Measurements from ENCODE around the gene TLN1. TPM values are rescaled to one million over a fixed set of nuclear protein-coding genes. Genes with fewer than 3 reads are reported as not detected.
A peak's percentile ranks its signal among the peaks of the same experiment; 100 is the strongest.

Gene TLN1
- polyA plus RNA-seq, 3 donors: 46.6 to 251 (median 93.0) TPM

DNA sequence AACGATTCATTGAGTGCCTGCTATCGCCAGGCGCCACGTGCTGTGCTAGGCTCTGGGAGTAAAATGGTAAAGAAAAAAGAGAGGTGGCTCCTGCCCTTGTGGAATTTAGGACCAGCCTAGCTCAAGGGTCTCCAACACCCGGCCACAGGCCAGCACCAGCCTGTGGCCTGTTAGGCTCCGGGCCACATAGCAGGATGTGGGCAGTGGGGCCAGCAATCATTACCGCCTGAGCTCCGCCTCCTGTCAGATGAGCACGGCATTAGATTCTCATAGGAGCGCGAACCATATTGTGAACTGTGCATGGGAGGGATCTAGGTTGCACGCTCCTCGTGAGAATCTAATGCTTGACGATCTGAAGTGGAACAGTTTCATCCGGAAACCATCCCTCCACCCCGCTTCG lies 75.6 kb downstream of the TLN1 start:
- H3K36me3 Mint-ChIP-seq: peaks cover 15 to 17% of the 10 kb centered on the region in 2 donors
- WGBS (ENCODE audit: insufficient coverage): 77% methylated on average over 11 of the region's 17 CpGs
- Histone ChIP-seq H3K27me3 (ENCODE audit: control insufficient read depth in 2 of 2, insufficient read depth in 2 of 2, low read length in 2 of 2) (no peaks in the 10 kb centered on the region), H3K4me3 (replicated peaks in 1 of 3; ENCODE audit: low read depth in 2 of 3, low read length in 3 of 3) (no peak overlapping the region), H3K79me2 (ENCODE audit: insufficient read depth, low read length) (peaks cover 10% of the 10 kb centered on the region), H3K27ac (ENCODE audit: low read depth in 1 of 2, low read length in 2 of 2) (no peak overlapping the region), H3K9me3 (replicated peaks in 1 of 2; ENCODE audit: control insufficient read depth in 1 of 2, insufficient read depth in 1 of 2, low read length in 2 of 2) (no peaks in the 10 kb centered on the region), H2AFZ (ENCODE audit: insufficient read depth, low read depth, low read length, poor library complexity, severe bottlenecking) (no peak overlapping the region), H3K4me2 (replicated peaks; ENCODE audit: extremely low read depth, low read length, poor library complexity, severe bottlenecking) (no peak overlapping the region), H3K9ac (ENCODE audit: insufficient read depth, low read length, poor library complexity, severe bottlenecking) (no peak overlapping the region), H3K36me3 (replicated peaks in 1 of 2; ENCODE audit: control insufficient read depth in 1 of 2, insufficient read depth in 2 of 2, low read length in 2 of 2) (peaks cover 10 to 14% of the 10 kb centered on the region in 2 donors), H4K20me1 (ENCODE audit: insufficient read depth, low read length) (no peaks in the 10 kb centered on the region), H3K4me1 (ENCODE audit: control insufficient read depth in 1 of 2, insufficient read depth in 2 of 2, low read length in 2 of 2) (peaks cover 36 to 41% of the 10 kb centered on the region in 2 donors)
- intact Hi-C loops (cut with micrococcal nuclease): loop anchor here (5.0 kb wide), 5 partner anchors 41 to 544 kb away; partner anchors contain the start of genes CREB3 (in 1 of the 2), TESK1 (in 1 of the 2) and TLN1 (in 1 of the 2)
- H3K27ac Mint-ChIP-seq: peak overlapping the region in 3 of 7 donors; percentile 21 to 97 (median 95)
- H3K27me3 Mint-ChIP-seq (ENCODE audit: low read depth in 3 of 3): peaks cover 0 to 8% (median 5%) of the 10 kb centered on the region in 3 donors
- no peaks in the 10 kb centered on the region for H3K9me3 Mint-ChIP-seq
- peaks cover 35% of the 10 kb centered on the region for H3K4me1 Mint-ChIP-seq
- DNase-seq: no peak
- TF ChIP-seq, protein P1, sequence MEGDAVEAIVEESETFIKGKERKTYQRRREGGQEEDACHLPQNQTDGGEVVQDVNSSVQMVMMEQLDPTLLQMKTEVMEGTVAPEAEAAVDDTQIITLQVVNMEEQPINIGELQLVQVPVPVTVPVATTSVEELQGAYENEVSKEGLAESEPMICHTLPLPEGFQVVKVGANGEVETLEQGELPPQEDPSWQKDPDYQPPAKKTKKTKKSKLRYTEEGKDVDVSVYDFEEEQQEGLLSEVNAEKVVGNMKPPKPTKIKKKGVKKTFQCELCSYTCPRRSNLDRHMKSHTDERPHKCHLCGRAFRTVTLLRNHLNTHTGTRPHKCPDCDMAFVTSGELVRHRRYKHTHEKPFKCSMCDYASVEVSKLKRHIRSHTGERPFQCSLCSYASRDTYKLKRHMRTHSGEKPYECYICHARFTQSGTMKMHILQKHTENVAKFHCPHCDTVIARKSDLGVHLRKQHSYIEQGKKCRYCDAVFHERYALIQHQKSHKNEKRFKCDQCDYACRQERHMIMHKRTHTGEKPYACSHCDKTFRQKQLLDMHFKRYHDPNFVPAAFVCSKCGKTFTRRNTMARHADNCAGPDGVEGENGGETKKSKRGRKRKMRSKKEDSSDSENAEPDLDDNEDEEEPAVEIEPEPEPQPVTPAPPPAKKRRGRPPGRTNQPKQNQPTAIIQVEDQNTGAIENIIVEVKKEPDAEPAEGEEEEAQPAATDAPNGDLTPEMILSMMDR (IDR thresholded peaks at IDR 0.05): no peak
- H3K4me3 Mint-ChIP-seq: no peak overlapping the region

GRCh38 chr9:35653611-35654010 lies 78.4 kb downstream of the TLN1 start:
- Histone ChIP-seq H3K27ac (ENCODE audit: low read depth in 1 of 2, low read length in 2 of 2) (no peak overlapping the region), H3K4me2 (replicated peaks; ENCODE audit: extremely low read depth, low read length, poor library complexity, severe bottlenecking) (no peak overlapping the region), H3K4me1 (ENCODE audit: control insufficient read depth in 1 of 2, insufficient read depth in 2 of 2, low read length in 2 of 2) (peaks cover 40 to 52% of the 10 kb centered on the region in 2 donors), H4K20me1 (ENCODE audit: insufficient read depth, low read length) (no peaks in the 10 kb centered on the region), H3K9ac (ENCODE audit: insufficient read depth, low read length, poor library complexity, severe bottlenecking) (no peak overlapping the region), H2AFZ (ENCODE audit: insufficient read depth, low read depth, low read length, poor library complexity, severe bottlenecking) (no peak overlapping the region), H3K9me3 (replicated peaks in 1 of 2; ENCODE audit: control insufficient read depth in 1 of 2, insufficient read depth in 1 of 2, low read length in 2 of 2) (no peaks in the 10 kb centered on the region), H3K27me3 (ENCODE audit: control insufficient read depth in 2 of 2, insufficient read depth in 2 of 2, low read length in 2 of 2) (no peaks in the 10 kb centered on the region), H3K4me3 (replicated peaks in 1 of 3; ENCODE audit: low read depth in 2 of 3, low read length in 3 of 3) (no peak overlapping the region), H3K36me3 (replicated peaks in 1 of 2; ENCODE audit: control insufficient read depth in 1 of 2, insufficient read depth in 2 of 2, low read length in 2 of 2) (no peaks in the 10 kb centered on the region), H3K79me2 (ENCODE audit: insufficient read depth, low read length) (no peaks in the 10 kb centered on the region)
- WGBS (ENCODE audit: insufficient coverage): 86% methylated on average over 1 of the region's 2 CpGs
- no peaks in the 10 kb centered on the region for H3K36me3 Mint-ChIP-seq
- no peak overlapping the region for H3K4me3 Mint-ChIP-seq
- peaks cover 0 to 7% (median 6%) of the 10 kb centered on the region in 3 donors for H3K27me3 Mint-ChIP-seq (ENCODE audit: low read depth in 3 of 3)
- DNase-seq: no peak
- H3K4me1 Mint-ChIP-seq: peaks cover 34% of the 10 kb centered on the region
- H3K9me3 Mint-ChIP-seq: no peaks in the 10 kb centered on the region
- no peak overlapping the region for H3K27ac Mint-ChIP-seq
- intact Hi-C loops (cut with micrococcal nuclease): no loop called here
- TF ChIP-seq, protein P1 (IDR thresholded peaks at IDR 0.05): no peak

Measured in CD14-positive monocyte (primary cell).